Heart right ventricle (tissue), 16 donors: Measurements from ENCODE around the gene NUB1. TPM values are rescaled to one million over a fixed set of nuclear protein-coding genes. Genes with fewer than 3 reads are reported as not detected.

Experiments used
- ATAC-seq, 8 donors: fragments of 200-7000 bp; cut with Tn5 transposase; one replicate each; pipeline ENCODE4 v1.9.1; 2020; ENCODE audit warnings: mild to moderate bottlenecking in 8 of 8, moderate library complexity in 8 of 8, moderate number of reproducible peaks in 1 of 8
- DNase-seq, 2 donors: peaks; one replicate each; pipeline ENCODE4 v3.0.0-alpha.2; 2020
- H3K27ac ChIP-seq, 10 donors: fragments of 200-600 bp; sonication (generic) in 2 of 10; one replicate each; pipeline versions ENCODE4 v1.5.0 to v1.8.0; 2020 to 2022; ENCODE audit warnings: mild to moderate bottlenecking in 3 of 10
- H3K27me3 ChIP-seq, 7 donors: fragments of 200-600 bp; one replicate each; pipeline ENCODE4 v1.8.0; 2021 to 2022; ENCODE audit warnings: mild to moderate bottlenecking in 2 of 7
- H3K36me3 ChIP-seq, 9 donors: fragments of 200-600 bp; sonication (generic) in 1 of 9; one replicate each; pipeline versions ENCODE4 v1.5.0 to v1.8.0; 2020 to 2022; ENCODE audit warnings: mild to moderate bottlenecking in 2 of 9
- H3K4me1 ChIP-seq, 9 donors: fragments of 200-600 bp; sonication (generic) in 1 of 9; one replicate each; pipeline versions ENCODE4 v1.5.0 to v1.8.0; 2020 to 2022; ENCODE audit warnings: mild to moderate bottlenecking in 4 of 9
- H3K4me3 ChIP-seq, 10 donors: fragments of 200-600 bp; sonication (generic) in 2 of 10; one replicate each; pipeline versions ENCODE4 v1.5.0 to v1.8.0; 2020 to 2022; ENCODE audit warnings: mild to moderate bottlenecking in 7 of 10, moderate library complexity in 2 of 10
- H3K9me3 ChIP-seq, 11 donors: fragments of 200-600 bp in 10 of 11; sonication (generic) in 2 of 11; one replicate each; pipeline versions ENCODE4 v1.5.0 to v1.8.0; 2013 to 2022; ENCODE audit warnings: mild to moderate bottlenecking in 2 of 11, control low read depth in 1 of 11, moderate library complexity in 1 of 11
- CTCF ChIP-seq, 9 donors: fragments of 200-600 bp; sonication (generic) in 2 of 9; IDR thresholded peaks; one replicate each; pipeline versions ENCODE4 v1.5.0 to v1.8.0; 2021 to 2022; ENCODE audit warnings: antibody characterized with exemption in 9 of 9, mild to moderate bottlenecking in 5 of 9, moderate library complexity in 1 of 9
- WGBS, 2 donors: extraction: QIAGEN DNeasy Blood & Tissue Kit; methylation state at CpG; one replicate each; pipeline ENCODE4 v1.1.7; 2013; ENCODE audit warnings: inconsistent platforms in 1 of 2; 5-methylcytosine and 5-hydroxymethylcytosine counted together
- intact Hi-C, 10 donors: fragments of 100-400 bp; cut with DNase I; formaldehyde crosslinking; loops; one replicate each; pipeline versions ENCODE4 v1.11.1 to v1.14.2; 2022
- polyA plus RNA-seq, 2 donors: library from polyadenylated mRNA; stranded (reverse); fragments of 200-250 nt; gene quantifications; one replicate each; pipeline ENCODE4 v1.2.3, GENCODE V29; 2013
- total RNA-seq, 10 donors: library from RNA; stranded (reverse); fragmentation: NEBNext Ultra II Directional in 3 of 10; extraction: Animal tissue kit (Norgen Biotek cat#: 25700) in 3 of 10; gene quantifications; one replicate each; pipeline versions ENCODE4 v1.2.1 to v1.2.4, GENCODE V29; 2021 to 2023
- donor health status: Arrhythmogenic right ventricular cardiomyopathy.
- donor health status: ischemic (EF 13 %, LVEDD 7.1; RV severe dilation, severe dysfunction).
- donor health status: healthy with polysubstance abuse.
- donor health status: DM: no; HTN: yes; CAD: no.
- donor health status: DM: no; HTN: no; CAD: no.
- donor health status: ischemic (EF 25% LVEDD 6.9; RV normal size, moderate dysfunction).
- donor health status: ischemic (EF 25% LVEDD 5.7; RV mildly dilated, moderate dysfunction).
- donor health status: healthy.
- donor health status: DM: yes; HTN: yes; CAD: no.
- donor health status: Ischemic cardiomyopathy.
- donor health status: ischemic (EF 35%, LVEDD 5.7; RV mildly dilated, moderate dysfunction).
- donor health status: nonischemic (EF 11% LVEDD 7.7; RV severe dilation, severe dysfunction).
- donor health status: DM: yes; HTN: yes; CAD: no.
- donor health status: PGD.
- donor health status: ischemic (EF 29% LVEDD 5.4; RV normal size, mild dysfunction).
- donor health status: nonischemic (EF 23%, LVEDD 6.1; RV moderate dilation, normal function).

Gene NUB1
- total and polyA plus RNA-seq, 12 donors: 22.6 to 53.0 (median 41.6) TPM

GRCh38 chr7:151376218-151376902, 34.7 kb downstream of the NUB1 start:
- intact Hi-C loops: loop anchor here in 1 of 10 donors (5.0 kb wide), 1 partner anchor 66 kb away; the partner anchor contains the start of gene CRYGN
- Histone ChIP-seq H3K36me3 (peaks cover 7 to 80% (median 24%) of the 10 kb centered on the region in 9 donors), H3K4me3 (no peak overlapping the region), H3K27me3 (peaks cover 0 to 9% (median 1%) of the 10 kb centered on the region in 7 donors), H3K9me3 (no peaks in the 10 kb centered on the region), H3K27ac (no peak overlapping the region), H3K4me1 (peaks cover 0 to 7% (median 5%) of the 10 kb centered on the region in 9 donors)
- no peak for ATAC-seq
- no peak for DNase-seq
- no peak for TF ChIP-seq CTCF (IDR thresholded peaks at IDR 0.05)
- 96% methylated on average over 33 of the region's 33 CpGs for WGBS, 2 donors

- no peak for DNase-seq
- no peak for TF ChIP-seq CTCF (IDR thresholded peaks at IDR 0.05)
- intact Hi-C loops: loop anchor here in 1 of 10 donors (5.0 kb wide), 1 partner anchor 65 kb away; the partner anchor contains the start of gene CRYGN
- Histone ChIP-seq H3K27ac (no peak overlapping the region), H3K4me3 (no peak overlapping the region), H3K4me1 (peaks cover 3 to 17% (median 15%) of the 10 kb centered on the region in 9 donors), H3K9me3 (no peaks in the 10 kb centered on the region), H3K27me3 (peaks cover 10 to 20% (median 12%) of the 10 kb centered on the region in 7 donors), H3K36me3 (peaks cover 7 to 70% (median 23%) of the 10 kb centered on the region in 9 donors)
- ATAC-seq: no peak
- 91 to 95% methylated on average over 12 of the region's 12 CpGs for WGBS, 2 donors
Measured at GRCh38 chr7:151377406-151377805, 35.8 kb downstream of the NUB1 start.

GRCh38 chr7:151378011-151378410, 36.4 kb downstream of the NUB1 start:
- Histone ChIP-seq H3K4me1 (peaks cover 3 to 19% (median 16%) of the 10 kb centered on the region in 9 donors), H3K4me3 (no peak overlapping the region), H3K27ac (no peak overlapping the region), H3K36me3 (peaks cover 6 to 63% (median 23%) of the 10 kb centered on the region in 9 donors), H3K9me3 (no peaks in the 10 kb centered on the region), H3K27me3 (peaks cover 15 to 26% (median 18%) of the 10 kb centered on the region in 7 donors)
- intact Hi-C loops: loop anchor here in 1 of 10 donors (5.0 kb wide), 1 partner anchor 64 kb away; the partner anchor contains the start of gene CRYGN
- no peak for TF ChIP-seq CTCF (IDR thresholded peaks at IDR 0.05)
- DNase-seq (no peak), ATAC-seq (no peak)
- 91% methylated on average over 9 of the region's 9 CpGs for WGBS, 2 donors

GRCh38 chr7:151378496-151379192, 37.0 kb downstream of the NUB1 start:
- H3K36me3 ChIP-seq: peaks cover 6 to 57% (median 23%) of the 10 kb centered on the region in 9 donors
- H3K9me3 ChIP-seq: no peaks in the 10 kb centered on the region
- no peak for DNase-seq
- WGBS, 2 donors: 83 to 87% methylated on average over 17 of the region's 17 CpGs
- intact Hi-C loops: loop anchor here in 1 of 10 donors (5.0 kb wide), 1 partner anchor 64 kb away; the partner anchor contains the start of gene CRYGN
- ATAC-seq: no peak
- H3K27ac ChIP-seq: no peak overlapping the region
- peaks cover 15 to 30% (median 24%) of the 10 kb centered on the region in 7 donors for H3K27me3 ChIP-seq
- peaks cover 3 to 19% (median 16%) of the 10 kb centered on the region in 9 donors for H3K4me1 ChIP-seq
- no peak for TF ChIP-seq CTCF (IDR thresholded peaks at IDR 0.05)
- no peak overlapping the region for H3K4me3 ChIP-seq
